GM23338 (cell line): ENCODE results near the gene DIO2. TPM values are rescaled to one million over a fixed set of nuclear protein-coding genes. Genes with fewer than 3 reads are reported as not detected.

Experiments
- ATAC-seq: fragments of 200-7000 bp; cut with Tn5 transposase; 3 replicates; pipeline ENCODE4 v1.9.1; 2020
- DNase-seq: peaks from one replicate; pipeline ENCODE4 v3.0.0-alpha.2; 2015; ENCODE audit warnings: low spot score
- H2AFZ ChIP-seq: fragments of 200-600 bp; sonication (generic); 2 replicates; pipeline ENCODE4 v1.8.0; 2016; ENCODE audit warnings: antibody characterized with exemption, mild to moderate bottlenecking, moderate library complexity
- H3F3A ChIP-seq: fragments of 200-600 bp; sonication (generic); replicated peaks from 2 replicates; pipeline ENCODE4 v1.8.0; 2017; ENCODE audit warnings: antibody characterized with exemption, mixed run types, low read depth
- H3K27ac ChIP-seq: fragments of 200-600 bp; sonication (generic); 2 replicates; pipeline ENCODE4 v1.6.1; 2016; ENCODE audit warnings: low read depth
- H3K27me3 ChIP-seq: fragments of 200-600 bp; sonication (generic); 2 replicates; pipeline ENCODE4 v1.8.0; 2016; ENCODE audit warnings: mild to moderate bottlenecking, mixed run types, moderate library complexity; ENCODE audit not compliant: insufficient read depth
- H3K36me3 ChIP-seq: fragments of 200-600 bp; sonication (generic); 2 replicates; pipeline ENCODE4 v1.8.0; 2016; ENCODE audit warnings: mild to moderate bottlenecking; ENCODE audit not compliant: insufficient read depth
- H3K4me1 ChIP-seq: fragments of 200-600 bp; sonication (generic); 2 replicates; pipeline ENCODE4 v1.8.0; 2016; ENCODE audit warnings: mild to moderate bottlenecking, moderate library complexity; ENCODE audit not compliant: insufficient read depth
- H3K4me2 ChIP-seq: fragments of 200-600 bp; sonication (generic); 2 replicates; pipeline ENCODE4 v1.7.1; 2017; ENCODE audit warnings: mixed run types
- H3K4me3 ChIP-seq: fragments of 200-600 bp; sonication (generic); 2 replicates; pipeline ENCODE4 v1.6.1; 2016; ENCODE audit warnings: mixed run types
- H3K79me2 ChIP-seq: fragments of 200-600 bp; sonication (generic); replicated peaks from 2 replicates; pipeline ENCODE4 v1.8.0; 2017; ENCODE audit warnings: mild to moderate bottlenecking; ENCODE audit not compliant: insufficient read depth
- H3K9me2 ChIP-seq: fragments of 200-600 bp; sonication (generic); 2 replicates; pipeline ENCODE4 v1.8.0; 2017; ENCODE audit not compliant: insufficient read depth
- H4K20me1 ChIP-seq: fragments of 200-600 bp; sonication (generic); replicated peaks from 2 replicates; pipeline ENCODE4 v1.8.0; 2017; ENCODE audit warnings: mild to moderate bottlenecking; ENCODE audit not compliant: insufficient read depth
- H3K27ac Mint-ChIP-seq: 2 replicates; pipeline ENCODE4 v1.8.0; 2020; ENCODE audit warnings: inconsistent platforms, mild to moderate bottlenecking, moderate library complexity, mixed read lengths
- H3K27me3 Mint-ChIP-seq: 3 replicates; pipeline ENCODE4 v1.8.0; 2022; ENCODE audit warnings: low read depth, mild to moderate bottlenecking, moderate library complexity, mixed read lengths, inconsistent platforms; ENCODE audit not compliant: insufficient read depth, poor library complexity
- H3K36me3 Mint-ChIP-seq: 3 replicates; pipeline ENCODE4 v1.8.0; 2021; ENCODE audit warnings: low read depth, mild to moderate bottlenecking, inconsistent platforms, moderate library complexity, mixed read lengths
- H3K4me1 Mint-ChIP-seq: 3 replicates; pipeline ENCODE4 v1.8.0; 2020; ENCODE audit warnings: mild to moderate bottlenecking, inconsistent platforms, mixed read lengths
- H3K4me3 Mint-ChIP-seq: 3 replicates; pipeline ENCODE4 v1.8.0; 2021; ENCODE audit warnings: moderate library complexity, mild to moderate bottlenecking, inconsistent platforms, mixed read lengths
- H3K9me3 Mint-ChIP-seq: 3 replicates; pipeline ENCODE4 v1.8.0; 2020; ENCODE audit warnings: moderate library complexity, mild to moderate bottlenecking, inconsistent platforms, mixed read lengths
- CREB1 ChIP-seq: fragments of 250-450 bp; sonication (Bioruptor Pico); IDR thresholded peaks from 2 replicates; pipeline ENCODE4 v1.5.0; 2020; ENCODE audit warnings: low read depth, mild to moderate bottlenecking, moderate library complexity
- EZH2 ChIP-seq: fragments of 200-600 bp; sonication (generic); IDR thresholded peaks from one replicate; pipeline ENCODE4 v1.8.0; 2017; ENCODE audit warnings: antibody characterized with exemption, mild to moderate bottlenecking, low read depth; ENCODE audit not compliant: unreplicated experiment
- EZH2phosphoT487 ChIP-seq: fragments of 200-600 bp; sonication (generic); IDR thresholded peaks from one replicate; pipeline ENCODE4 v1.8.1; 2018; ENCODE audit warnings: antibody characterized with exemption; ENCODE audit not compliant: unreplicated experiment
- JUNB ChIP-seq: IDR thresholded peaks from one replicate; pipeline ENCODE4 v1.6.1; 2016; ENCODE audit warnings: antibody characterized with exemption; ENCODE audit not compliant: unreplicated experiment
- NANOG ChIP-seq: IDR thresholded peaks from 2 replicates; pipeline ENCODE4 v1.6.1; 2016; ENCODE audit warnings: antibody characterized with exemption, borderline replicate concordance
- POLR2AphosphoS5 ChIP-seq: IDR thresholded peaks from 2 replicates; pipeline ENCODE4 v1.6.1; 2016; ENCODE audit warnings: antibody characterized with exemption, low read depth
- STAT1 ChIP-seq: IDR thresholded peaks from one replicate; pipeline ENCODE4 v1.6.1; 2016; ENCODE audit warnings: antibody characterized with exemption; ENCODE audit not compliant: unreplicated experiment
- ZNF114 ChIP-seq: fragments of 250-450 bp; sonication (Bioruptor Pico); IDR thresholded peaks from 2 replicates; pipeline ENCODE4 v1.5.0; 2020; ENCODE audit warnings: mild to moderate bottlenecking, moderate library complexity
- ZNF331 ChIP-seq: fragments of 250-450 bp; sonication (Bioruptor Pico); IDR thresholded peaks from 2 replicates; pipeline ENCODE4 v1.5.0; 2020; ENCODE audit warnings: low read depth, mild to moderate bottlenecking, moderate library complexity
- polyA plus RNA-seq: library from polyadenylated mRNA; unstranded; fragments of >200 nt; fragmentation: Nextera tagmentation; extraction: Ambion mirVana; gene quantifications from 2 replicates; pipeline ENCODE4 v1.2.1, GENCODE V29; 2016
- total RNA-seq: library from RNA; depleted of rRNA; stranded (reverse); fragments of >200 nt; shearing (Covaris generic); gene quantifications from 2 replicates; pipeline ENCODE4 v1.2.3, GENCODE V29; 2014
- TF ChIP-seq, protein P1 (sequence below): fragments of 250-450 bp; sonication (Bioruptor Pico); IDR thresholded peaks from 2 replicates; pipeline ENCODE4 v1.5.0; 2020; ENCODE audit warnings: mild to moderate bottlenecking, moderate library complexity
- TF ChIP-seq, protein P2 (sequence below): IDR thresholded peaks from one replicate; pipeline ENCODE4 v1.6.1; 2018; ENCODE audit warnings: antibody characterized with exemption; ENCODE audit not compliant: unreplicated experiment
- TF ChIP-seq, protein P3 (sequence below): IDR thresholded peaks from 2 replicates; pipeline ENCODE4 v1.6.1; 2016; ENCODE audit warnings: antibody characterized with exemption
- TF ChIP-seq, protein P4 (sequence below), 2 experiments: fragments of 200-600 bp in 1 of 2; sonication (generic) in 1 of 2; conservative IDR thresholded peaks; 2 replicates each; pipeline versions ENCODE4 v1.5.1 to v1.6.1; 2016 to 2017; ENCODE audit warnings: antibody characterized with exemption in 2 of 2, low read depth in 2 of 2, mild to moderate bottlenecking in 2 of 2, moderate library complexity in 1 of 2

DIO2 gene
- total and polyA plus RNA-seq, 2 experiments from 2014 or later: 0.05 to 0.17 TPM

DNA sequence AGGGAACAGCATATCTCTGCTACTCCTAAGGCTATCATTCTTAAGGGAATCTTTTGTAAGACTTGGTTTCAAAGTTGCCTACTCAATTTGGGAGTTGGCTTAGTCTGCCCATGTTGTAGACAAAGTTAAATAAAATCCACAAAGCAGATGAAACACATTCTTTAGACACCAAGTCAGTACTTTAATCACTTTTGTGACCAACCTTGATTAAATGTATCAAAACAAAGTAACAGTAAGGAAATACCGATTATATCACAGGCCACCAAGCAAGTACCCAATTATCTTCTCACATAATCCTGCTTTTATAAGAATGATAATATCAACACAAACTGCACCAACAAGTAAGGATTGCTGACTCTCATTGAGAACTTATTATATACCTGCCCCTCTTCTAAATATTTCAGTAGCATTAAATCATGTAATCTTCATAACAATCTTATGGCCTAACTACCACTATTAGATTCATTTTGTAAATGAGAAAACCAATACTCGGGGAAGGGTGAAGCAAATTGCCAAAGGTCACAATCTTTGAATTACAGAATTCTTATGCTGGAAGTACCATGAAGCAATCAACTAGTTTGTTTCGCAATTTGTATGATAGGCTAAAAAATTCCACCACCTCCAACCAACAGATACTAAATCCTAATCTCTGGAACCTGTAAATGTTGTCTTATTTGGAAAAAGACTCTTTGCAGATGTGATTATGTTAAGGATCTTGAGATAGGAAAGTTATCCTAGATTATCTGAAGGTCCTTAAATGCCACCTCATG lies 12.6 kb upstream of the DIO2 start:
- DNase-seq: no peak
- Mint-ChIP-seq H3K27me3 (no peaks in the 10 kb centered on the region), H3K27ac (no peak overlapping the region), H3K4me3 (no peak overlapping the region), H3K9me3 (0 out of 3 replicates have a peak, but pooled peaks cover 6% of the 10 kb centered on the region), H3K4me1 (no peaks in the 10 kb centered on the region), H3K36me3 (peaks cover 3% of the 10 kb centered on the region; the same call in 1 of the 3 replicates)
- Histone ChIP-seq H3K9me2 (no peaks in the 10 kb centered on the region), H3F3A (no peaks in the 10 kb centered on the region), H3K27ac (no peak overlapping the region), H3K4me1 (no peaks in the 10 kb centered on the region), H4K20me1 (no peaks in the 10 kb centered on the region), H3K4me3 (no peak overlapping the region), H3K79me2 (no peaks in the 10 kb centered on the region), H2AFZ (no peak overlapping the region), H3K4me2 (no peak overlapping the region), H3K36me3 (no peaks in the 10 kb centered on the region), H3K27me3 (no peaks in the 10 kb centered on the region)
- ATAC-seq: no peak
- no peak for TF ChIP-seq CREB1 (CRISPR knock-in tag)
- no peak for TF ChIP-seq STAT1
- TF ChIP-seq, protein P1, sequence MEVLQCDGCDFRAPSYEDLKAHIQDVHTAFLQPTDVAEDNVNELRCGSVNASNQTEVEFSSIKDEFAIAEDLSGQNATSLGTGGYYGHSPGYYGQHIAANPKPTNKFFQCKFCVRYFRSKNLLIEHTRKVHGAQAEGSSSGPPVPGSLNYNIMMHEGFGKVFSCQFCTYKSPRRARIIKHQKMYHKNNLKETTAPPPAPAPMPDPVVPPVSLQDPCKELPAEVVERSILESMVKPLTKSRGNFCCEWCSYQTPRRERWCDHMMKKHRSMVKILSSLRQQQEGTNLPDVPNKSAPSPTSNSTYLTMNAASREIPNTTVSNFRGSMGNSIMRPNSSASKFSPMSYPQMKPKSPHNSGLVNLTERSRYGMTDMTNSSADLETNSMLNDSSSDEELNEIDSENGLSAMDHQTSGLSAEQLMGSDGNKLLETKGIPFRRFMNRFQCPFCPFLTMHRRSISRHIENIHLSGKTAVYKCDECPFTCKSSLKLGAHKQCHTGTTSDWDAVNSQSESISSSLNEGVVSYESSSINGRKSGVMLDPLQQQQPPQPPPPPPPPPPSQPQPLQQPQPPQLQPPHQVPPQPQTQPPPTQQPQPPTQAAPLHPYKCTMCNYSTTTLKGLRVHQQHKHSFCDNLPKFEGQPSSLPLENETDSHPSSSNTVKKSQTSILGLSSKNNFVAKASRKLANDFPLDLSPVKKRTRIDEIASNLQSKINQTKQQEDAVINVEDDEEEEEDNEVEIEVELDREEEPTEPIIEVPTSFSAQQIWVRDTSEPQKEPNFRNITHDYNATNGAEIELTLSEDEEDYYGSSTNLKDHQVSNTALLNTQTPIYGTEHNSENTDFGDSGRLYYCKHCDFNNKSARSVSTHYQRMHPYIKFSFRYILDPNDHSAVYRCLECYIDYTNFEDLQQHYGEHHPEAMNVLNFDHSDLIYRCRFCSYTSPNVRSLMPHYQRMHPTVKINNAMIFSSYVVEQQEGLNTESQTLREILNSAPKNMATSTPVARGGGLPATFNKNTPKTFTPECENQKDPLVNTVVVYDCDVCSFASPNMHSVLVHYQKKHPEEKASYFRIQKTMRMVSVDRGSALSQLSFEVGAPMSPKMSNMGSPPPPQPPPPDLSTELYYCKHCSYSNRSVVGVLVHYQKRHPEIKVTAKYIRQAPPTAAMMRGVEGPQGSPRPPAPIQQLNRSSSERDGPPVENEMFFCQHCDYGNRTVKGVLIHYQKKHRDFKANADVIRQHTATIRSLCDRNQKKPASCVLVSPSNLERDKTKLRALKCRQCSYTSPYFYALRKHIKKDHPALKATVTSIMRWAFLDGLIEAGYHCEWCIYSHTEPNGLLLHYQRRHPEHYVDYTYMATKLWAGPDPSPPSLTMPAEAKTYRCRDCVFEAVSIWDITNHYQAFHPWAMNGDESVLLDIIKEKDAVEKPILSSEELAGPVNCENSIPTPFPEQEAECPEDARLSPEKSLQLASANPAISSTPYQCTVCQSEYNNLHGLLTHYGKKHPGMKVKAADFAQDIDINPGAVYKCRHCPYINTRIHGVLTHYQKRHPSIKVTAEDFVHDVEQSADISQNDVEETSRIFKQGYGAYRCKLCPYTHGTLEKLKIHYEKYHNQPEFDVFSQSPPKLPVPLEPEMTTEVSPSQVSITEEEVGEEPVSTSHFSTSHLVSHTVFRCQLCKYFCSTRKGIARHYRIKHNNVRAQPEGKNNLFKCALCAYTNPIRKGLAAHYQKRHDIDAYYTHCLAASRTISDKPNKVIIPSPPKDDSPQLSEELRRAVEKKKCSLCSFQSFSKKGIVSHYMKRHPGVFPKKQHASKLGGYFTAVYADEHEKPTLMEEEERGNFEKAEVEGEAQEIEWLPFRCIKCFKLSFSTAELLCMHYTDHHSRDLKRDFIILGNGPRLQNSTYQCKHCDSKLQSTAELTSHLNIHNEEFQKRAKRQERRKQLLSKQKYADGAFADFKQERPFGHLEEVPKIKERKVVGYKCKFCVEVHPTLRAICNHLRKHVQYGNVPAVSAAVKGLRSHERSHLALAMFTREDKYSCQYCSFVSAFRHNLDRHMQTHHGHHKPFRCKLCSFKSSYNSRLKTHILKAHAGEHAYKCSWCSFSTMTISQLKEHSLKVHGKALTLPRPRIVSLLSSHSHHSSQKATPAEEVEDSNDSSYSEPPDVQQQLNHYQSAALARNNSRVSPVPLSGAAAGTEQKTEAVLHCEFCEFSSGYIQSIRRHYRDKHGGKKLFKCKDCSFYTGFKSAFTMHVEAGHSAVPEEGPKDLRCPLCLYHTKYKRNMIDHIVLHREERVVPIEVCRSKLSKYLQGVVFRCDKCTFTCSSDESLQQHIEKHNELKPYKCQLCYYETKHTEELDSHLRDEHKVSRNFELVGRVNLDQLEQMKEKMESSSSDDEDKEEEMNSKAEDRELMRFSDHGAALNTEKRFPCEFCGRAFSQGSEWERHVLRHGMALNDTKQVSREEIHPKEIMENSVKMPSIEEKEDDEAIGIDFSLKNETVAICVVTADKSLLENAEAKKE: no peak
- TF ChIP-seq NANOG: no peak
- no peak for TF ChIP-seq EZH2
- TF ChIP-seq, protein P2, sequence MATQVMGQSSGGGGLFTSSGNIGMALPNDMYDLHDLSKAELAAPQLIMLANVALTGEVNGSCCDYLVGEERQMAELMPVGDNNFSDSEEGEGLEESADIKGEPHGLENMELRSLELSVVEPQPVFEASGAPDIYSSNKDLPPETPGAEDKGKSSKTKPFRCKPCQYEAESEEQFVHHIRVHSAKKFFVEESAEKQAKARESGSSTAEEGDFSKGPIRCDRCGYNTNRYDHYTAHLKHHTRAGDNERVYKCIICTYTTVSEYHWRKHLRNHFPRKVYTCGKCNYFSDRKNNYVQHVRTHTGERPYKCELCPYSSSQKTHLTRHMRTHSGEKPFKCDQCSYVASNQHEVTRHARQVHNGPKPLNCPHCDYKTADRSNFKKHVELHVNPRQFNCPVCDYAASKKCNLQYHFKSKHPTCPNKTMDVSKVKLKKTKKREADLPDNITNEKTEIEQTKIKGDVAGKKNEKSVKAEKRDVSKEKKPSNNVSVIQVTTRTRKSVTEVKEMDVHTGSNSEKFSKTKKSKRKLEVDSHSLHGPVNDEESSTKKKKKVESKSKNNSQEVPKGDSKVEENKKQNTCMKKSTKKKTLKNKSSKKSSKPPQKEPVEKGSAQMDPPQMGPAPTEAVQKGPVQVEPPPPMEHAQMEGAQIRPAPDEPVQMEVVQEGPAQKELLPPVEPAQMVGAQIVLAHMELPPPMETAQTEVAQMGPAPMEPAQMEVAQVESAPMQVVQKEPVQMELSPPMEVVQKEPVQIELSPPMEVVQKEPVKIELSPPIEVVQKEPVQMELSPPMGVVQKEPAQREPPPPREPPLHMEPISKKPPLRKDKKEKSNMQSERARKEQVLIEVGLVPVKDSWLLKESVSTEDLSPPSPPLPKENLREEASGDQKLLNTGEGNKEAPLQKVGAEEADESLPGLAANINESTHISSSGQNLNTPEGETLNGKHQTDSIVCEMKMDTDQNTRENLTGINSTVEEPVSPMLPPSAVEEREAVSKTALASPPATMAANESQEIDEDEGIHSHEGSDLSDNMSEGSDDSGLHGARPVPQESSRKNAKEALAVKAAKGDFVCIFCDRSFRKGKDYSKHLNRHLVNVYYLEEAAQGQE: no peak
- TF ChIP-seq, protein P3, sequence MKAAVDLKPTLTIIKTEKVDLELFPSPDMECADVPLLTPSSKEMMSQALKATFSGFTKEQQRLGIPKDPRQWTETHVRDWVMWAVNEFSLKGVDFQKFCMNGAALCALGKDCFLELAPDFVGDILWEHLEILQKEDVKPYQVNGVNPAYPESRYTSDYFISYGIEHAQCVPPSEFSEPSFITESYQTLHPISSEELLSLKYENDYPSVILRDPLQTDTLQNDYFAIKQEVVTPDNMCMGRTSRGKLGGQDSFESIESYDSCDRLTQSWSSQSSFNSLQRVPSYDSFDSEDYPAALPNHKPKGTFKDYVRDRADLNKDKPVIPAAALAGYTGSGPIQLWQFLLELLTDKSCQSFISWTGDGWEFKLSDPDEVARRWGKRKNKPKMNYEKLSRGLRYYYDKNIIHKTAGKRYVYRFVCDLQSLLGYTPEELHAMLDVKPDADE: no peak
- TF ChIP-seq JUNB: no peak
- TF ChIP-seq, protein P4, sequence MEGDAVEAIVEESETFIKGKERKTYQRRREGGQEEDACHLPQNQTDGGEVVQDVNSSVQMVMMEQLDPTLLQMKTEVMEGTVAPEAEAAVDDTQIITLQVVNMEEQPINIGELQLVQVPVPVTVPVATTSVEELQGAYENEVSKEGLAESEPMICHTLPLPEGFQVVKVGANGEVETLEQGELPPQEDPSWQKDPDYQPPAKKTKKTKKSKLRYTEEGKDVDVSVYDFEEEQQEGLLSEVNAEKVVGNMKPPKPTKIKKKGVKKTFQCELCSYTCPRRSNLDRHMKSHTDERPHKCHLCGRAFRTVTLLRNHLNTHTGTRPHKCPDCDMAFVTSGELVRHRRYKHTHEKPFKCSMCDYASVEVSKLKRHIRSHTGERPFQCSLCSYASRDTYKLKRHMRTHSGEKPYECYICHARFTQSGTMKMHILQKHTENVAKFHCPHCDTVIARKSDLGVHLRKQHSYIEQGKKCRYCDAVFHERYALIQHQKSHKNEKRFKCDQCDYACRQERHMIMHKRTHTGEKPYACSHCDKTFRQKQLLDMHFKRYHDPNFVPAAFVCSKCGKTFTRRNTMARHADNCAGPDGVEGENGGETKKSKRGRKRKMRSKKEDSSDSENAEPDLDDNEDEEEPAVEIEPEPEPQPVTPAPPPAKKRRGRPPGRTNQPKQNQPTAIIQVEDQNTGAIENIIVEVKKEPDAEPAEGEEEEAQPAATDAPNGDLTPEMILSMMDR (conservative IDR thresholded peaks at IDR 0.05; ENCODE audit: low read depth in 2 of 2): no peak
- no peak for TF ChIP-seq ZNF114 (CRISPR knock-in tag)
- TF ChIP-seq POLR2AphosphoS5: no peak
- no peak for TF ChIP-seq EZH2phosphoT487
- TF ChIP-seq ZNF331 (CRISPR knock-in tag): no peak
